H1 (cell line): Measurements from ENCODE around the gene TBC1D22A. TPM values are rescaled to one million over a fixed set of nuclear protein-coding genes. Genes with fewer than 3 reads are reported as not detected.
A peak's percentile ranks its signal among the peaks of the same experiment; 100 is the strongest.

Experiments
- CTCF ChIA-PET: fragments of 300-600 bp; sonication (Branson Sonifier 250); formaldehyde crosslinking; loops from one replicate; lab custom pipeline; 2021; ENCODE audit not compliant: partially characterized antibody; lab: Charles Lee
- POLR2A ChIA-PET: fragments of 300-600 bp; sonication (Branson Sonifier 250); formaldehyde crosslinking; loops from one replicate; lab custom pipeline; 2021; ENCODE audit warnings: inconsistent platforms; ENCODE audit not compliant: partially characterized antibody; lab: Charles Lee
- DNase-seq, 2 experiments: peaks; one replicate each; pipeline versions ENCODE4 v3.0.0 to v3.0.0-alpha.2; 2010 to 2022; ENCODE audit warnings: low spot score in 2 of 2, low read depth in 1 of 2, mixed read lengths in 1 of 2
- FAIRE-seq: peaks from 2 replicates; lab custom pipeline; 2011; peaks lifted over from hg19 to GRCh38; lab: Jason Lieb, UNC
- H2AFZ ChIP-seq: 2 replicates; pipeline ENCODE4 v1.8.1; 2012; ENCODE audit warnings: low read length, inconsistent platforms
- H2AK5ac ChIP-seq: 2 replicates; pipeline ENCODE4 v1.6.1; 2013; ENCODE audit warnings: low read depth, low read length
- H2BK120ac ChIP-seq: replicated peaks from 2 replicates; pipeline ENCODE3; 2013; ENCODE audit warnings: low read depth, low read length, inconsistent platforms
- H2BK12ac ChIP-seq: 2 replicates; pipeline ENCODE4 v1.6.1; 2013; ENCODE audit warnings: low read depth, low read length
- H2BK15ac ChIP-seq: 2 replicates; pipeline ENCODE4 v1.6.1; 2013; ENCODE audit warnings: low read length
- H2BK20ac ChIP-seq: 2 replicates; pipeline ENCODE4 v1.6.1; 2013; ENCODE audit warnings: low read length
- H2BK5ac ChIP-seq: 2 replicates; pipeline ENCODE4 v1.6.1; 2013; ENCODE audit warnings: low read depth, low read length
- H3K14ac ChIP-seq: 2 replicates; pipeline ENCODE4 v1.6.1; 2013; ENCODE audit warnings: inconsistent platforms; ENCODE audit not compliant: insufficient read length
- H3K18ac ChIP-seq: 2 replicates; pipeline ENCODE4 v1.6.1; 2013; ENCODE audit warnings: low read length; ENCODE audit errors: extremely low read depth
- H3K23ac ChIP-seq: 2 replicates; pipeline ENCODE4 v1.6.1; 2013; ENCODE audit warnings: inconsistent platforms; ENCODE audit not compliant: insufficient read length
- H3K23me2 ChIP-seq: 2 replicates; pipeline ENCODE4 v1.6.1; 2013; ENCODE audit warnings: low read depth, low read length
- H3K27ac ChIP-seq: 2 replicates; pipeline ENCODE4 v1.6.1; 2011; ENCODE audit warnings: low read depth, low read length, inconsistent platforms
- H3K27me3 ChIP-seq, 4 experiments: replicated peaks in 1 of 4; 1 replicate in 1 of 4; 2 replicates in 3 of 4; pipeline versions ENCODE4 v1.6.1 to v1.8.1; 2011 to 2013; ENCODE audit warnings: low read length in 3 of 4, mild to moderate bottlenecking in 3 of 4, inconsistent platforms in 2 of 4, mixed read lengths in 2 of 4, moderate library complexity in 1 of 4; ENCODE audit not compliant: control insufficient read depth in 3 of 4, insufficient read depth in 3 of 4; ENCODE audit errors: extremely low read depth in 1 of 4
- H3K36me3 ChIP-seq, 4 experiments: 2 replicates each; pipeline versions ENCODE4 v1.6.1 to v1.8.1; 2011 to 2013; ENCODE audit warnings: mild to moderate bottlenecking in 4 of 4, low read length in 3 of 4, moderate library complexity in 2 of 4, control low read depth in 1 of 4, inconsistent platforms in 1 of 4; ENCODE audit not compliant: insufficient read depth in 4 of 4, control insufficient read depth in 2 of 4
- H3K4ac ChIP-seq: replicated peaks from 2 replicates; pipeline ENCODE3; 2013; ENCODE audit warnings: low read length, low read depth, mixed read lengths, inconsistent platforms; ENCODE audit not compliant: insufficient read length
- H3K4me1 ChIP-seq, 4 experiments: replicated peaks in 1 of 4; 1 replicate in 1 of 4; 2 replicates in 3 of 4; pipeline versions ENCODE4 v1.6.1 to v1.8.1; 2011 to 2013; ENCODE audit warnings: low read length in 3 of 4, inconsistent platforms in 2 of 4, mixed read lengths in 1 of 4; ENCODE audit not compliant: insufficient read depth in 4 of 4, control insufficient read depth in 3 of 4
- H3K4me2 ChIP-seq, 2 experiments: 2 replicates each; pipeline versions ENCODE4 v1.6.1 to v1.8.1; 2011 to 2013; ENCODE audit warnings: low read depth in 2 of 2, low read length in 2 of 2, control low read depth in 1 of 2, inconsistent platforms in 1 of 2, mild to moderate bottlenecking in 1 of 2; ENCODE audit not compliant: insufficient read depth in 1 of 2
- H3K4me3 ChIP-seq, 4 experiments: fragments of 200-600, 300-600 bp in 1 of 4; sonication (generic), shearing (Covaris generic), sonication (Bioruptor Twin) in 1 of 4; 2 replicates each; pipeline versions ENCODE4 v1.5.1 to v1.8.1; 2011 to 2016; ENCODE audit warnings: low read length in 4 of 4, low read depth in 3 of 4, control low read depth in 2 of 4, inconsistent platforms in 2 of 4, mild to moderate bottlenecking in 2 of 4, mixed read lengths in 1 of 4, moderate library complexity in 1 of 4; ENCODE audit not compliant: insufficient read depth in 2 of 4; ENCODE audit errors: extremely low read depth in 1 of 4
- H3K56ac ChIP-seq: replicated peaks from 2 replicates; pipeline ENCODE3; 2013; ENCODE audit warnings: low read depth, mild to moderate bottlenecking, mixed read lengths, low read length, inconsistent platforms; ENCODE audit not compliant: insufficient read length
- H3K79me1 ChIP-seq: 2 replicates; pipeline ENCODE4 v1.6.1; 2013; ENCODE audit warnings: low read depth, low read length, control low read depth
- H3K79me2 ChIP-seq, 2 experiments: 2 replicates each; pipeline versions ENCODE4 v1.6.1 to v1.8.1; 2012 to 2013; ENCODE audit warnings: low read length in 2 of 2, mild to moderate bottlenecking in 2 of 2, inconsistent platforms in 1 of 2; ENCODE audit not compliant: insufficient read depth in 2 of 2, control insufficient read depth in 1 of 2
- H3K9ac ChIP-seq, 4 experiments: replicated peaks in 1 of 4; 1 replicate in 1 of 4; 2 replicates in 3 of 4; pipeline versions ENCODE4 v1.6.1 to v1.8.1; 2011 to 2013; ENCODE audit warnings: low read depth in 3 of 4, low read length in 3 of 4, control low read depth in 2 of 4, mild to moderate bottlenecking in 2 of 4, moderate library complexity in 2 of 4, inconsistent platforms in 1 of 4; ENCODE audit errors: extremely low read depth in 1 of 4
- H3K9me3 ChIP-seq, 2 experiments: 2 replicates each; pipeline versions ENCODE4 v1.6.1 to v1.8.1; 2012 to 2013; ENCODE audit warnings: mild to moderate bottlenecking in 2 of 2, moderate library complexity in 2 of 2, control low read depth in 1 of 2, inconsistent platforms in 1 of 2, low read depth in 1 of 2, low read length in 1 of 2, mixed read lengths in 1 of 2; ENCODE audit not compliant: insufficient read depth in 2 of 2
- H4K20me1 ChIP-seq, 2 experiments: replicated peaks in 1 of 2; 2 replicates each; pipeline versions ENCODE3 to v1.8.1; 2011 to 2013; ENCODE audit warnings: inconsistent platforms in 2 of 2, low read length in 2 of 2, mild to moderate bottlenecking in 1 of 2; ENCODE audit not compliant: insufficient read depth in 2 of 2, control insufficient read depth in 1 of 2
- H4K5ac ChIP-seq: 2 replicates; pipeline ENCODE4 v1.6.1; 2013; ENCODE audit warnings: low read length, low read depth, mixed read lengths, inconsistent platforms; ENCODE audit not compliant: insufficient read length
- H4K8ac ChIP-seq: 2 replicates; pipeline ENCODE4 v1.8.0; 2013; ENCODE audit warnings: mild to moderate bottlenecking, moderate library complexity, low read length, inconsistent platforms; ENCODE audit not compliant: insufficient read depth; ENCODE audit errors: extremely low read depth
- H4K91ac ChIP-seq: replicated peaks from 2 replicates; pipeline ENCODE3; 2013; ENCODE audit warnings: low read length, mixed read lengths, inconsistent platforms; ENCODE audit not compliant: insufficient read length
- BCL11A ChIP-seq, 2 experiments: IDR thresholded peaks; one replicate each; pipeline ENCODE4 v1.6.1; 2011; ENCODE audit warnings: low read depth in 2 of 2, low read length in 2 of 2, mild to moderate bottlenecking in 2 of 2
- WGBS, 2 experiments: shearing (Covaris generic) in 1 of 2; methylation state at CpG; one replicate each; pipeline versions ENCODE4 v1.1.6 to v1.1.7; 2013 to 2015; ENCODE audit warnings: low lambda C conversion rate in 2 of 2, mixed read lengths in 2 of 2, inconsistent platforms in 1 of 2, low coverage in 1 of 2, missing lambda C conversion rate in 1 of 2; ENCODE audit not compliant: insufficient replicate concordance in 2 of 2, insufficient coverage in 1 of 2, insufficient read length in 1 of 2; ENCODE audit errors: extremely low coverage in 1 of 2, missing lambda C conversion rate in 1 of 2; 5-methylcytosine and 5-hydroxymethylcytosine counted together
- polyA plus RNA-seq, 7 experiments: library from polyadenylated mRNA; depleted of rRNA in 3 of 7; stranded (reverse) in 5 of 7; unstranded in 2 of 7; fragments of >200 nt in 5 of 7; fragments of 200-250 nt in 2 of 7; gene quantifications; 1 replicate in 5 of 7; 2 replicates in 1 of 7; 4 replicates in 1 of 7; pipeline versions ENCODE4 v1.2.1 to v1.2.3, GENCODE V29; 2011 to 2013; ENCODE audit warnings: missing spikeins in 2 of 7, mixed read lengths in 2 of 7
- total RNA-seq: library from RNA; stranded (reverse); fragmentation: NEBNext Ultra II Directional; extraction: Animal tissue kit (Norgen Biotek cat#: 25700); gene quantifications from 2 replicates; pipeline ENCODE4 v1.2.1, GENCODE V29; 2021

The TBC1D22A gene
- total and polyA plus RNA-seq, 2 of the 8 experiments (the other 6 are each of a cell fraction or from before 2014, with no cell fraction given) = 11.9 to 18.4 TPM

DNA sequence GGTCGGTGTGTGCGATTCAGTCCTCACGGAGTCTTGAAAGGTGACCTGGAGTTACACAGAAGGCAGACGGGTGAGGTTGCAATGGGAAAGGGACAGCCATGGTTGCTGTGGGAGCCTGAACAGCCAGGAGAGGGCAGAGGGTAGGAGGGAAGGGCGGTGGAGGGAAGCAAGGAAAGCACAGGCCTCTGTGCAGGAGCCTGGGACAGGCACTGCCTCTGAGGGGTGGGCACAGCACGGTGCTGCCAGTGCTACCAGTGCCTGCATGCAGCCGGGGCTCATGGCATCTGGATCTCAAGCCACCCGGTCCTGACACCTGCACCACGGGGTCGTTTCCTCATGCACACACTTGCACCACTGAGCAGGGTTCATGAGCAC is 401.0 kb downstream of the TBC1D22A start:
- H3K9ac ChIP-seq = no peak overlapping the region
- H4K5ac ChIP-seq = no peak overlapping the region
- no peak overlapping the region for H3K4me3 ChIP-seq
- H2AK5ac ChIP-seq = no peak overlapping the region
- DNase-seq (no peak), FAIRE-seq (no peak)
- ChIA-PET CTCF (no interaction called here), POLR2A (no interaction called here)
- H3K27me3 ChIP-seq = no peaks in the 10 kb centered on the region
- H3K4me2 ChIP-seq = no peak overlapping the region
- no peak overlapping the region for H2BK12ac ChIP-seq
- H3K14ac ChIP-seq = no peak overlapping the region
- H3K4me1 ChIP-seq = no peaks in the 10 kb centered on the region; a peak in 1 of 7 replicates
- H4K91ac ChIP-seq = no peak overlapping the region
- no peak overlapping the region for H3K27ac ChIP-seq
- no peak overlapping the region for H2BK5ac ChIP-seq
- H3K4ac ChIP-seq = no peak overlapping the region
- H3K23me2 ChIP-seq = peaks cover 10% of the 10 kb centered on the region; the same call in 1 of the 2 replicates
- peaks cover 0 to 11% (median 3%) of the 10 kb centered on the region in 4 experiments; a peak in 2 of 8 replicates for H3K36me3 ChIP-seq
- no peak for TF ChIP-seq BCL11A (IDR thresholded peaks at IDR 0.05; ENCODE audit: low read depth in 2 of 2, low read length in 2 of 2)
- peaks cover 0 to 5% of the 10 kb centered on the region in 2 experiments; a peak in 1 of 4 replicates for H3K79me2 ChIP-seq
- peaks cover 3 to 12% of the 10 kb centered on the region in 2 experiments for H4K20me1 ChIP-seq
- H4K8ac ChIP-seq = peak overlapping the region; percentile 46; the same call in 1 of the 2 replicates
- H3K79me1 ChIP-seq = peaks cover 3% of the 10 kb centered on the region
- H2BK15ac ChIP-seq = no peak overlapping the region
- no peak overlapping the region for H2BK120ac ChIP-seq
- no peak overlapping the region for H3K23ac ChIP-seq
- no peak overlapping the region for H2AFZ ChIP-seq
- H3K9me3 ChIP-seq = no peaks in the 10 kb centered on the region
- no peak overlapping the region for H3K56ac ChIP-seq
- WGBS, 2 experiments = 90% methylated on average over 10 of the region's 10 CpGs; no CpG with 5 or more reads in 1 of the 2 experiments
- no peak overlapping the region for H3K18ac ChIP-seq
- no peak overlapping the region for H2BK20ac ChIP-seq
